HUES64 (cell line): ENCODE measurements around the gene CFAP58.

Source experiments
- H3K27ac ChIP-seq: 2 replicates; pipeline ENCODE4 v1.7.0; 2013; ENCODE audit warnings: low read depth, low read length, inconsistent platforms
- H3K27me3 ChIP-seq: 2 replicates; pipeline ENCODE4 v1.6.1; 2013; ENCODE audit warnings: mild to moderate bottlenecking, low read length; ENCODE audit not compliant: insufficient read depth
- H3K36me3 ChIP-seq: 2 replicates; pipeline ENCODE4 v1.6.1; 2013; ENCODE audit warnings: mild to moderate bottlenecking, low read length; ENCODE audit not compliant: insufficient read depth
- H3K4me1 ChIP-seq: 2 replicates; pipeline ENCODE4 v1.6.1; 2013; ENCODE audit warnings: mild to moderate bottlenecking, low read length, moderate library complexity; ENCODE audit not compliant: insufficient read depth
- H3K4me3 ChIP-seq: 2 replicates; pipeline ENCODE4 v1.5.1; 2013; ENCODE audit warnings: mild to moderate bottlenecking, low read length, moderate library complexity
- H3K9ac ChIP-seq: 2 replicates; pipeline ENCODE4 v1.6.1; 2013; ENCODE audit warnings: mild to moderate bottlenecking, low read depth, low read length
- H3K9me3 ChIP-seq: 2 replicates; pipeline ENCODE4 v1.6.1; 2013; ENCODE audit warnings: low read depth, low read length; ENCODE audit not compliant: insufficient read depth
- WGBS: fragments of 150-250, 120-280 bp; methylation state at CpG from one replicate; pipeline ENCODE4 v1.1.7; 2013; ENCODE audit warnings: missing lambda C conversion rate; 5-methylcytosine and 5-hydroxymethylcytosine counted together

CFAP58 gene

DNA sequence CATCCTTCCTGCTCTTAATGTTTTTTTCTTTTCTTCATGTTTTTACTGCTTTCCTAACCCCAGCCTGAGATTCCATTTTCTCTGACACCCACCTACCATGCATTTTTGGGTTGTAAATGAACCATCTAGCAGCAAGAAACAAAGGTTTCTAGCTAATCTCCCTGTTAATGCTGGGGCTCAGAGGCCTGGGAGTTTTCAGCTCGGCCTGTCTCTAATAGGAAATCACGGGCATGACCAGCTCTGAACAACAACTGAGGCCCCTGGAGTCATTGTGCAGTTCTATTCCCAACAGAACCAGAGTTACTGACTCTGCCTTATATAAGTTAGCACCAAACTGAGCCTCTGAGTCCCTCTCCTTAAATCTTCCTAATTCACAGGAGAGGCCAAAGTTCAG is 134.8 kb downstream of the CFAP58 start:
- H3K4me1 ChIP-seq: peaks cover 9% of the 10 kb centered on the region
- H3K9ac ChIP-seq: no peak overlapping the region
- 49% methylated on average over 2 of the region's 2 CpGs for WGBS
- no peak overlapping the region for H3K27ac ChIP-seq
- H3K9me3 ChIP-seq: no peaks in the 10 kb centered on the region
- no peaks in the 10 kb centered on the region for H3K27me3 ChIP-seq
- no peaks in the 10 kb centered on the region for H3K36me3 ChIP-seq
- no peak overlapping the region for H3K4me3 ChIP-seq

DNA sequence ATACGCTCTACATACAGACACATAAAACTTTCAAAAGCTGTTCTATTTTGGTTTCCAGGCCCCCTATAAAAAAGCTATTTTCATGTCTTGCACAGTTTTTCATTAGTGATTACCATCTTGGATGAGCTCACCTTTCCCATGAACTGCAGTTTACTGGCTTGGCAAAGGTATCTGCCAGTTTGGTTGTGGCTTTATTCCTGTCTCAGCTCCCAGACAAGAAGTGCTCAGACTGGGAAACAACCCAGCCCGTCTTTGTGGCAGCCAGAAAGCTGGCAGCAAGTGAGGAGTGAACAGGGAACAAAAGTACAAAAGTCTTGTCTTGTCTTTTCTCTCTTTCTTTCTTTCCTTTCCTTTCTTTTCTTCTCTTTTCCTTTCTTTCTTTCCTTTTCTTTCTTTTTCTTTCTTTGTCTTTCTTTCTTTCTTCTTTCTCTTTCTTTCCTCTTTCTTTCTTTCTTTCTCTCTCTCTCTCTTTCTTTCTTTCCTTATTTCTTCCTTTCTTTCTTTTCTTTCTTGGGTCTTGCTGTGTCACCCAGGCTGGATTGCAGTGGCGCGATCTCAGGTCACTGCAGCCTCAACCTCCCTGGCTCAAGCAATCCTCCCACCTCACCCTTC is 138.8 kb downstream of the CFAP58 start:
- Histone ChIP-seq H3K4me1 (peaks cover 9% of the 10 kb centered on the region), H3K9me3 (no peaks in the 10 kb centered on the region), H3K9ac (no peak overlapping the region), H3K27ac (no peak overlapping the region), H3K27me3 (no peaks in the 10 kb centered on the region), H3K36me3 (no peaks in the 10 kb centered on the region), H3K4me3 (no peak overlapping the region)
- WGBS: 92% methylated on average over 4 of the region's 4 CpGs

DNA sequence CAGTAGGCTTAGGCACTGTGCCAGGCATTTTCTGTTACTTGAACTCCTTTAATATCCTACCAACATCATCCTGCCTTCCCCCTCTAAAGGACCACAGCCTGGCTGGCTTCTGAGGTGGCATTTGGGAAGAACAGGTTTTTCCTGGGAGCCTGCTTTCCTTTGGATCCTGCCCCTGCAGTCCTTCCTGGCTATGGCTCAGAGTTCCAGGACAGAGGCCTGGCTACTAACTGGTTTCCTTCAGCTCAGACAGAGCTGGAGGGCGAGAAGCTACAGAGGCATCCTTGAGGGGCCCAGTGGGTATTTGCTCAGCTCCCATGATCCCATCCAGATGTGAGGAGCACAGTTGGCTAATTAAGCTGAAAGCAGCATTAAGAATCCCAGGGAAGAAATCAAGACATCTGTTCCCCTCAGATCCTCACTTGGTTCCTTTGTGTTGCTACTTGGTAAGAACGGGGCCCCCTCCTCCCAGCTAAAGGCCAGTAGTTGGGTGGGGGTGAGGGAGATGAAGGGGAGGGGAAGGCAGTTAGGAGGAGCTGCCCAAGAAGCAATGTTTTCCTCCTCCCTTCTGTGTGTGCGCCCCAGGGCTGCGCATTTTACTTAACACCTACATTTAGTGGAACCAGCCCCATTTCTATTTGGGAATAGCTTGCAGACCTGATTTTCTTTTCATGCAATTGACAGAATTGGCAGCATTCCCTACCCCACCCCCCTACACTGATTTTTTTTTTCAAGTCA is 144.9 kb downstream of the CFAP58 start:
- Histone ChIP-seq H3K9ac (no peak overlapping the region), H3K4me1 (no peaks in the 10 kb centered on the region), H3K27ac (no peak overlapping the region), H3K27me3 (no peaks in the 10 kb centered on the region), H3K36me3 (no peaks in the 10 kb centered on the region), H3K4me3 (no peak overlapping the region), H3K9me3 (no peaks in the 10 kb centered on the region)
- 82% methylated on average over 3 of the region's 4 CpGs for WGBS

DNA sequence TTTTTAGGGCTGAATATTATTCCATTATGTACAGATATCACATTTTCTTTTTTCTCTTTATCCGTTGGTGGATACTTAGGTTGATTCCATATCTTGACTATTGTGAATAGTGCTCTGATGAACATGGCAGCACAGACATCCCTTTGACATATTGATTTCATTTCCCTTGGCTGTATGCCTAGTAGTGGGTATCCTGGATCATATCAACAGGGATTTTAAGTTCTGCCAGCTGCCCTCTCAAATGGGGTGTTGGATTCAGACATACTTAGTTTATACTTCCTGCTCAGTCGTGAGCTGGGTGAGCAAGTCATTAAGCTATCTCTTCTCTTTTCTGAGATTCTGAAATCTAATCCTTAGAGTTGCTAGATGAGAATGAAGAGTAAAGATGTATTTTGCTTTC is 147.8 kb downstream of the CFAP58 start:
- 75% methylated on average over 1 of the region's 2 CpGs for WGBS
- no peaks in the 10 kb centered on the region for H3K27me3 ChIP-seq

DNA sequence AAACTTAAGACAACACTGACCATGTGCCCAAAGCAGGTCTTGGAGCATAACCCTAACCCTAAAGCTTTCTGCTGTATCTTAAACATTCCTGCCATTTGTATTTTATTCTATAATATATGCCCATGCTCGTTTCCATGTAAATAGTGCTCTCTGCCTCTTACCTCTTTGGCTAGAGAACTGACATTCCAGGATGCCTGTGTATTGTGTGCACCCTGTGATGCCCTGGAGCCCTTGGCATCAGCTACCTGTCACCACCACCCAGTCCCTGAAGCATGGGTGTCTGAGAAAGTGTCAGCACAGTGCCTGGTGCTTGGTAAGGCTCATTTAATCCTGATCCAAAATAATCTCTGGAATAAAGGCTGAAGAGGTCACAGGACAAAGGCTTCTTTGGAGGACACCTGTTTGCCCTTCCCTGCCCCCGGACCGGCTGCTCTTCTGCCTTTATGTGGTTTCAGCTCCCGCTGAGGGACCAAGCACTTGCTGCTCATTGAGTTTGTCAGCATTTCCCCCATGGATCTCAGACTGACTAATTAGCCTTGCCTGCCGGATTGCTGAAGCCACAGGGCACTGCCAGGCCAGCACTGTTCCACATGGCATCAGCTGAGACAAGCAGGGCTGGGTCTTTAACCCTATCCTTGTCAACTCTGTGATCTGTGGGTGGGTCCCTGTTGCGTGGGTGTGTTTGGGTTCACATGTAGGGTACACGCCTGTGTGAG is 148.4 kb downstream of the CFAP58 start:
- Histone ChIP-seq H3K4me1 (no peaks in the 10 kb centered on the region), H3K27ac (no peak overlapping the region), H3K27me3 (no peaks in the 10 kb centered on the region), H3K4me3 (no peak overlapping the region), H3K36me3 (no peaks in the 10 kb centered on the region), H3K9me3 (no peaks in the 10 kb centered on the region), H3K9ac (no peak overlapping the region)
- 70% methylated on average over 7 of the region's 7 CpGs for WGBS

More for the DNA sequence above, 147.8 kb downstream of the CFAP58 start:
- no peak overlapping the region for H3K4me3 ChIP-seq
- H3K4me1 ChIP-seq: no peaks in the 10 kb centered on the region
- no peak overlapping the region for H3K9ac ChIP-seq
- no peaks in the 10 kb centered on the region for H3K9me3 ChIP-seq
- no peak overlapping the region for H3K27ac ChIP-seq
- H3K36me3 ChIP-seq: no peaks in the 10 kb centered on the region

DNA sequence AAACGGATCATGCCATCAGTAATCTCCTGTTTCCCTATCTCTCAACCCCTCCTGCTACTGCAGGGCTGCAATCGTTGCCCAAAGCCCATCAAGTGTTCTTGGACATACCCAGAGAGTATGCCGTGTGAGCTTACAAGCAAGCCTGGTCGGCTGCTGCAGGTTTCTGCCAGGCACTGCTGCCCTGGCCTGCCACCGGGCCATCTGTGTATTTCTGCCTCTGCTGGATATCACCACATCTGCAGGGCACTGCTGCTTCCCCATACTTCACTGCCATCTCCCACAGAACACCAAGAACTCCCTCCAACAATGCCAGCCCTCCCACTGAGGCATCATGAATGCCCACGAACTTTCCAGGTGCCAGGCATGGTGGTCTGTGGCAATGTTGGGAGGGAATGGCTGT is 149.3 kb downstream of the CFAP58 start:
- Histone ChIP-seq H3K9ac (no peak overlapping the region), H3K36me3 (no peaks in the 10 kb centered on the region), H3K4me3 (no peak overlapping the region), H3K27me3 (no peaks in the 10 kb centered on the region), H3K27ac (no peak overlapping the region), H3K4me1 (no peaks in the 10 kb centered on the region), H3K9me3 (no peaks in the 10 kb centered on the region)
- 80% methylated on average over 6 of the region's 6 CpGs for WGBS
